Measurements from ENCODE around the gene DGKH.
"Not testable (repeated sequence)": the region's sequence is repeated elsewhere in the genome, so short reads cannot be mapped to it uniquely, and the experiment has no call there.

The DGKH gene

DNA sequence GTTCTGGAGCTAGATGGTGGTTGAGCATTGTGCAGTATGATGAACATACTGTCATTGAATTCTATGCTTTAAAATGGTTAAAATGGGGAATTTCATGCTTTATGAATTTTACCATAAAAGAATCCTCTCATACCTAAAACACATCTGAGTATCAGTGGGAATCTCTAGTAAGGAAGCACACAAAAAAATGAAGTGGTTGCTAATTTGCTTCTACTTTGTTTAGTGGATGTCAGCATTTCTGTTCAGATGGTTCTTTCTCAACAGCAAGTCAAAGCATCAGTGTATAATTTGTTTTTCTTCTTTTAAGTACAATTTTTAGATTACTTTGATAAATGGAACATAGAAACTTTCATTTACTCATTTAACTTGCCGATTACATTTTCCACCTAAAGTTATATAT is 171.4 kb downstream of the DGKH start:
- TF ChIP-seq, protein P1, sequence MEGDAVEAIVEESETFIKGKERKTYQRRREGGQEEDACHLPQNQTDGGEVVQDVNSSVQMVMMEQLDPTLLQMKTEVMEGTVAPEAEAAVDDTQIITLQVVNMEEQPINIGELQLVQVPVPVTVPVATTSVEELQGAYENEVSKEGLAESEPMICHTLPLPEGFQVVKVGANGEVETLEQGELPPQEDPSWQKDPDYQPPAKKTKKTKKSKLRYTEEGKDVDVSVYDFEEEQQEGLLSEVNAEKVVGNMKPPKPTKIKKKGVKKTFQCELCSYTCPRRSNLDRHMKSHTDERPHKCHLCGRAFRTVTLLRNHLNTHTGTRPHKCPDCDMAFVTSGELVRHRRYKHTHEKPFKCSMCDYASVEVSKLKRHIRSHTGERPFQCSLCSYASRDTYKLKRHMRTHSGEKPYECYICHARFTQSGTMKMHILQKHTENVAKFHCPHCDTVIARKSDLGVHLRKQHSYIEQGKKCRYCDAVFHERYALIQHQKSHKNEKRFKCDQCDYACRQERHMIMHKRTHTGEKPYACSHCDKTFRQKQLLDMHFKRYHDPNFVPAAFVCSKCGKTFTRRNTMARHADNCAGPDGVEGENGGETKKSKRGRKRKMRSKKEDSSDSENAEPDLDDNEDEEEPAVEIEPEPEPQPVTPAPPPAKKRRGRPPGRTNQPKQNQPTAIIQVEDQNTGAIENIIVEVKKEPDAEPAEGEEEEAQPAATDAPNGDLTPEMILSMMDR (IDR thresholded peaks at IDR 0.05; ENCODE audit: poor library complexity, severe bottlenecking) = no peak
- H3K9me3 ChIP-seq (ENCODE audit: severe bottlenecking) = no peaks in the 10 kb centered on the region
- no peak overlapping the region for H3K27ac ChIP-seq (ENCODE audit: poor library complexity, severe bottlenecking)
- ATAC-seq (ENCODE audit: low read depth) (no peak), DNase-seq (ENCODE audit: low spot score) (no peak)
- H3K36me3 ChIP-seq (ENCODE audit: low read depth) = peaks cover 75% of the 10 kb centered on the region
- H3K4me1 ChIP-seq (ENCODE audit: insufficient read depth, poor library complexity, severe bottlenecking) = no peaks in the 10 kb centered on the region
- H3K4me3 ChIP-seq (ENCODE audit: severe bottlenecking) = no peak overlapping the region
- H3K27me3 ChIP-seq (ENCODE audit: insufficient read depth, poor library complexity, severe bottlenecking) = no peaks in the 10 kb centered on the region

DNA sequence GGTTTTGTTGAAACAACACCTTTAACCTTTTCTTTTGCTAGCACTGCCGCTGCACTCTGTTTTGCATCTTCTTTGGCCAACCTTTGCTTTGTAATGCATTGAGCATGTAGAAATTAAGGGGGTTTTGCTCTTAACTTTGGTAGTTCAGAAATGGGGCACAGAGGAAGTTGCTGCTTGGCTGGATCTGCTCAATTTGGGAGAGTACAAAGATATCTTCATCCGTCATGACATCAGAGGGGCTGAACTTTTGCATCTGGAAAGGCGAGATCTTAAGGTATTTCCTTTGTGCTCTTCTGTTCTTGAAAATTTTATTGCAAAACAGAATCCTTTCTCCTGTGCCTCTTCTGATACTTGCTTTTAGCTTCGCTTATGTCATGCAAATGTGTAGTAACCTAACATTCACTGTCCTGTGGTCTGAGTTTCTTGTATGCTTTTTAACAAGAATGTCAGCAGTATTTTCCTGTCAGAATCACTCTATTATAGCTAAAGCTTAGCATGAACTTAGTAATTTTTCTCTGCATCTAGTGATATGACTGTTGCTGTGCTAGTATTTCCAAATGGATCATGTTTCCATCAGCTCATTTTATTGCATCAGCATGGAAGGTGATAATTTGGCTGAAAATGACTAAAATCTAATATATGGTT is 172.8 kb downstream of the DGKH start:
- H3K27me3 ChIP-seq (ENCODE audit: insufficient read depth, poor library complexity, severe bottlenecking) = no peaks in the 10 kb centered on the region
- H3K4me1 ChIP-seq (ENCODE audit: insufficient read depth, poor library complexity, severe bottlenecking) = no peaks in the 10 kb centered on the region
- peaks cover 68% of the 10 kb centered on the region for H3K36me3 ChIP-seq (ENCODE audit: low read depth)
- ATAC-seq (ENCODE audit: low read depth) = no peak
- TF ChIP-seq, protein P1 (IDR thresholded peaks at IDR 0.05; ENCODE audit: poor library complexity, severe bottlenecking) = no peak
- no peak overlapping the region for H3K27ac ChIP-seq (ENCODE audit: poor library complexity, severe bottlenecking)
- no peaks in the 10 kb centered on the region for H3K9me3 ChIP-seq (ENCODE audit: severe bottlenecking)
- DNase-seq (ENCODE audit: low spot score) = no peak
- no peak overlapping the region for H3K4me3 ChIP-seq (ENCODE audit: severe bottlenecking)

DNA sequence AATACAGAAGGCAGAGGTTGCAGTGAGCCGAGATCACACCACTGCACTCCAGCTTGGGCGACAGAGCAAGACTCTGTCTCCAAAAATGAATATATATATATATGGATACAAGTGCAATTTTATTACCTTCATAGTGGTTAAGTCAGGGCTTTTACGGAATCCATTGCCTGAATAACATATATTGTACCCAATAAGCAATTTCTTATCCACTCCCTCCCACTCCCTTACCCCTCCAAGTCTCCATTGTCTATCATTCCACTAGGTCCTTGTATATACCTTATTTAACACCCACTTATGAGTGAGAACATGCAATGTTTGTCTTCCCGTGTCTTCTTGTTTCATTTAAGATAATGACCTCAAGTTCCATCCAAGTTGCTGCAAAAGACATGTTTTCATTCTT is 175.2 kb downstream of the DGKH start:
- ATAC-seq (ENCODE audit: low read depth) (no peak), DNase-seq (ENCODE audit: low spot score) (no peak)
- no peaks in the 10 kb centered on the region for H3K27me3 ChIP-seq (ENCODE audit: insufficient read depth, poor library complexity, severe bottlenecking)
- no peak overlapping the region for H3K4me3 ChIP-seq (ENCODE audit: severe bottlenecking)
- H3K36me3 ChIP-seq (ENCODE audit: low read depth) = peaks cover 57% of the 10 kb centered on the region
- TF ChIP-seq, protein P1 (IDR thresholded peaks at IDR 0.05; ENCODE audit: poor library complexity, severe bottlenecking) = no peak
- H3K4me1 ChIP-seq (ENCODE audit: insufficient read depth, poor library complexity, severe bottlenecking) = peaks cover under 1% of the 10 kb centered on the region
- no peak overlapping the region for H3K27ac ChIP-seq (ENCODE audit: poor library complexity, severe bottlenecking)
- H3K9me3 ChIP-seq (ENCODE audit: severe bottlenecking) = no peaks in the 10 kb centered on the region

DNA sequence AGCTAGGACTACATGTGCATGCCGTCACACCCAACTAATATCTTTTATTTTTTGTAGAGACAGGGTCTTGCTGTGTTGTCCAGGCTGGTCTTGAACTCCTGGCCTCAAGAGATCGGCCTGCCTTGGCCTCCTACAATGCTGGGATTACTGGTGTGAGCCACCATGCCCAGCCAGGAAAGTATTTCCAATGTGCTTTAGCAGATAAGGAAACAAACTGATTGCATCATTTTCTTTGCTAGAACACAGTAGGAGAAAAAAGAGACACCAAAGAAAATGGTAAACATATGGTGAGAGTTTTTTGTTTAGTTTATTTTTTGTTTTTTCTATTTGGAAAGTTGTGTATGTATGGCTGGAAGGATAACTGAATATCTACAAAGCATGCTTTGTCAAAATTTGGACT is 176.6 kb downstream of the DGKH start:
- Histone ChIP-seq H3K4me1 (ENCODE audit: insufficient read depth, poor library complexity, severe bottlenecking) (peaks cover 9% of the 10 kb centered on the region), H3K4me3 (ENCODE audit: severe bottlenecking) (no peak overlapping the region), H3K27me3 (ENCODE audit: insufficient read depth, poor library complexity, severe bottlenecking) (no peaks in the 10 kb centered on the region), H3K36me3 (ENCODE audit: low read depth) (peaks cover 57% of the 10 kb centered on the region), H3K27ac (ENCODE audit: poor library complexity, severe bottlenecking) (no peak overlapping the region), H3K9me3 (ENCODE audit: severe bottlenecking) (no peaks in the 10 kb centered on the region)
- TF ChIP-seq, protein P1 (IDR thresholded peaks at IDR 0.05; ENCODE audit: poor library complexity, severe bottlenecking) = no peak
- no peak for ATAC-seq (ENCODE audit: low read depth)
- no peak for DNase-seq (ENCODE audit: low spot score)

DNA sequence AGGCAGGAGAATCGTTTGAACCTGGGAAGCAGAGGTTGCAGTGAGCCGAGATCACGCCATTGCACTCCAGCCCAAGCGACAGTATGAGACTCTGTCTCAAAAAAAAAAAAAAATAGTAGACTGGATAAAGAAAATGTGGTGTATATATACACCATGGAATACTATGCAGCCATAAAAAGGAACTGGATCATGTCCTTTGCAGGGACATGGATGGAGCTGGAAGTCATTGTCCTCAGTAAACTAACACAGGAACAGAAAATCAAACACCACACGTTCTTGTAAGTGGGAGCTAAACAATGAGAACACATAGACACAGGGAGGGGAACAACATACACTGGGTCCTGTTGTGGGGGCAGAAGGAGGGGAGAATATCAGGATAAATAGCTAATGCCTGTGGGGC is 178.3 kb downstream of the DGKH start:
- DNase-seq (ENCODE audit: low spot score); H3K9me3 ChIP-seq (ENCODE audit: severe bottlenecking); H3K27ac ChIP-seq (ENCODE audit: poor library complexity, severe bottlenecking); H3K4me1 ChIP-seq (ENCODE audit: insufficient read depth, poor library complexity, severe bottlenecking); ATAC-seq (ENCODE audit: low read depth); H3K4me3 ChIP-seq (ENCODE audit: severe bottlenecking); H3K27me3 ChIP-seq (ENCODE audit: insufficient read depth, poor library complexity, severe bottlenecking): not testable (repeated sequence)
- peaks cover 53% of the 10 kb centered on the region for H3K36me3 ChIP-seq (ENCODE audit: low read depth)

Measured in RWPE2 (cell line).